Astrocyte (in vitro differentiated cells and primary cell): ENCODE results near the gene RAB11FIP4. TPM values are rescaled to one million over a fixed set of nuclear protein-coding genes. Genes with fewer than 3 reads are reported as not detected.
"Not testable (repeated sequence)": the region's sequence is repeated elsewhere in the genome, so short reads cannot be mapped to it uniquely, and the experiment has no call there.

Source experiments
- DNase-seq: peaks from one replicate; pipeline ENCODE4 v3.0.0-alpha.2; 2010; ENCODE audit warnings: low read depth
- FAIRE-seq: peaks from 2 replicates; lab custom pipeline; 2011; peaks lifted over from hg19 to GRCh38; lab: Jason Lieb, UNC
- H2AFZ ChIP-seq: 2 replicates; pipeline ENCODE4 v1.6.0; 2012; ENCODE audit warnings: low read depth, low read length, inconsistent platforms
- H3K27ac ChIP-seq: 2 replicates; pipeline ENCODE4 v1.5.1; 2011; ENCODE audit warnings: low read depth, low read length, inconsistent platforms
- H3K27me3 ChIP-seq: 2 replicates; pipeline ENCODE4 v1.6.0; 2011; ENCODE audit warnings: low read length, inconsistent platforms; ENCODE audit not compliant: insufficient read depth
- H3K36me3 ChIP-seq: 2 replicates; pipeline ENCODE4 v1.5.1; 2011; ENCODE audit warnings: low read length, inconsistent platforms; ENCODE audit not compliant: insufficient read depth
- H3K4me1 ChIP-seq: 2 replicates; pipeline ENCODE4 v1.5.1; 2011; ENCODE audit warnings: low read length, inconsistent platforms; ENCODE audit not compliant: insufficient read depth
- H3K4me2 ChIP-seq: 2 replicates; pipeline ENCODE4 v1.6.0; 2012; ENCODE audit warnings: low read length, inconsistent platforms
- H3K4me3 ChIP-seq: 2 replicates; pipeline ENCODE4 v1.5.1; 2011; ENCODE audit warnings: low read depth, mild to moderate bottlenecking, low read length, inconsistent platforms; ENCODE audit not compliant: insufficient read depth
- H3K79me2 ChIP-seq: 2 replicates; pipeline ENCODE4 v1.6.0; 2012; ENCODE audit warnings: mild to moderate bottlenecking, low read length, inconsistent platforms; ENCODE audit not compliant: insufficient read depth
- H3K9ac ChIP-seq: 2 replicates; pipeline ENCODE4 v1.6.0; 2012; ENCODE audit warnings: mild to moderate bottlenecking, low read length, inconsistent platforms
- H3K9me3 ChIP-seq: 2 replicates; pipeline ENCODE4 v1.5.1; 2012; ENCODE audit warnings: low read depth, mild to moderate bottlenecking, low read length, inconsistent platforms; ENCODE audit not compliant: insufficient read depth
- H4K20me1 ChIP-seq: 2 replicates; pipeline ENCODE4 v1.6.0; 2012; ENCODE audit warnings: low read length, inconsistent platforms; ENCODE audit not compliant: insufficient read depth
- H3K27ac Mint-ChIP-seq: one replicate; pipeline ENCODE4 v1.8.0; 2021; ENCODE audit warnings: mild to moderate bottlenecking, mixed read lengths; ENCODE audit not compliant: unreplicated experiment
- H3K27me3 Mint-ChIP-seq: one replicate; pipeline ENCODE4 v1.8.0; 2021; ENCODE audit warnings: low read depth, mixed read lengths; ENCODE audit not compliant: unreplicated experiment
- H3K36me3 Mint-ChIP-seq: one replicate; pipeline ENCODE4 v1.8.0; 2021; ENCODE audit warnings: low read depth, mixed read lengths; ENCODE audit not compliant: unreplicated experiment
- H3K4me1 Mint-ChIP-seq: one replicate; pipeline ENCODE4 v1.8.0; 2021; ENCODE audit warnings: low read depth, mixed read lengths; ENCODE audit not compliant: unreplicated experiment
- H3K4me3 Mint-ChIP-seq: one replicate; pipeline ENCODE4 v1.8.0; 2021; ENCODE audit warnings: mild to moderate bottlenecking, moderate library complexity, mixed read lengths; ENCODE audit not compliant: unreplicated experiment
- H3K9me3 Mint-ChIP-seq: one replicate; pipeline ENCODE4 v1.8.0; 2021; ENCODE audit warnings: mild to moderate bottlenecking, mixed read lengths; ENCODE audit not compliant: unreplicated experiment
- CTCF ChIP-seq: IDR thresholded peaks from 2 replicates; pipeline ENCODE4 v1.5.1; 2011; ENCODE audit warnings: low read depth, mild to moderate bottlenecking, inconsistent platforms, low read length, moderate library complexity; ENCODE audit not compliant: insufficient read depth
- EZH2 ChIP-seq: IDR thresholded peaks from 2 replicates; pipeline ENCODE4 v1.6.1; 2012; ENCODE audit warnings: mild to moderate bottlenecking, low read length, inconsistent platforms; ENCODE audit not compliant: insufficient read depth
- total RNA-seq: library from RNA; stranded (reverse); gene quantifications from 2 replicates; pipeline ENCODE4 v1.2.1, GENCODE V29; 2021

RAB11FIP4 gene
- total RNA-seq, 1 donor from 2014 or later: 4.4 TPM

- no peaks in the 10 kb centered on the region for H3K36me3 ChIP-seq
- peaks cover 13% of the 10 kb centered on the region for H3K36me3 Mint-ChIP-seq
- no peak for TF ChIP-seq EZH2
- no peak for TF ChIP-seq CTCF
Observed at GRCh38 chr17:31381165-31381668, 10.3 kb upstream of the RAB11FIP4 start.

GRCh38 chr17:31382668-31383275 is 8.7 kb upstream of the RAB11FIP4 start:
- not testable (repeated sequence) for H4K20me1 ChIP-seq, DNase-seq, H3K4me1 Mint-ChIP-seq, H3K27ac Mint-ChIP-seq, H3K27ac ChIP-seq, H3K79me2 ChIP-seq, H3K4me3 ChIP-seq, H3K36me3 ChIP-seq, H3K9ac ChIP-seq, FAIRE-seq, H3K9me3 Mint-ChIP-seq, H3K4me2 ChIP-seq, H3K9me3 ChIP-seq, H2AFZ ChIP-seq, H3K27me3 ChIP-seq, H3K27me3 Mint-ChIP-seq, H3K4me3 Mint-ChIP-seq, H3K4me1 ChIP-seq
- H3K36me3 Mint-ChIP-seq: peaks cover 13% of the 10 kb centered on the region

More at GRCh38 chr17:31381165-31381668, 10.3 kb upstream of the RAB11FIP4 start:
- Histone ChIP-seq H2AFZ (no peak overlapping the region), H3K79me2 (no peaks in the 10 kb centered on the region), H4K20me1 (peaks cover 2% of the 10 kb centered on the region), H3K27me3 (no peaks in the 10 kb centered on the region), H3K4me3 (no peak overlapping the region), H3K4me2 (no peak overlapping the region), H3K27ac (no peak overlapping the region), H3K9me3 (no peaks in the 10 kb centered on the region), H3K4me1 (no peaks in the 10 kb centered on the region), H3K9ac (no peak overlapping the region)
- H3K27ac Mint-ChIP-seq: no peak overlapping the region
- peaks cover 7% of the 10 kb centered on the region for H3K4me1 Mint-ChIP-seq
- H3K9me3 Mint-ChIP-seq: no peaks in the 10 kb centered on the region
- no peak for DNase-seq
- no peak for FAIRE-seq
- H3K4me3 Mint-ChIP-seq: no peak overlapping the region
- H3K27me3 Mint-ChIP-seq: no peaks in the 10 kb centered on the region

GRCh38 chr17:31383488-31383887 is 8.0 kb upstream of the RAB11FIP4 start:
- H3K27ac Mint-ChIP-seq, H3K27me3 ChIP-seq, H3K4me1 ChIP-seq, H3K9me3 ChIP-seq, H3K36me3 ChIP-seq, H4K20me1 ChIP-seq, H3K4me3 ChIP-seq, H3K79me2 ChIP-seq, H3K27me3 Mint-ChIP-seq, H3K4me3 Mint-ChIP-seq, DNase-seq, H3K9me3 Mint-ChIP-seq, FAIRE-seq, H3K4me2 ChIP-seq, H3K27ac ChIP-seq, H3K9ac ChIP-seq, H3K4me1 Mint-ChIP-seq, H2AFZ ChIP-seq: not testable (repeated sequence)
- H3K36me3 Mint-ChIP-seq: peaks cover 13% of the 10 kb centered on the region
